Erythroblast (primary cell): Measurements from ENCODE around the gene UTP14C.

Experiments
- GATA1 ChIP-seq: IDR thresholded peaks from 2 replicates; pipeline ENCODE4 v1.6.1; 2011; ENCODE audit warnings: low read depth, mild to moderate bottlenecking, control low read depth, low read length, moderate library complexity
- POLR2A ChIP-seq: IDR thresholded peaks from 2 replicates; pipeline ENCODE4 v1.6.1; 2011; ENCODE audit warnings: mild to moderate bottlenecking, low read length

- no peak for TF ChIP-seq POLR2A
- TF ChIP-seq GATA1, result no peak
These were observed 48.1 kb upstream of the UTP14C start for GRCh38 chr13:51976423-51976822.
